Measurements from ENCODE around the gene CRYBG1. TPM values are rescaled to one million over a fixed set of nuclear protein-coding genes. Genes with fewer than 3 reads are reported as not detected.

Gene CRYBG1
- total RNA-seq, 1 donor from 2014 or later = 33.6 TPM

GRCh38 chr6:106476331-106477105 is 116.0 kb downstream of the CRYBG1 start:
- H3K27ac Mint-ChIP-seq = no peak overlapping the region

DNA sequence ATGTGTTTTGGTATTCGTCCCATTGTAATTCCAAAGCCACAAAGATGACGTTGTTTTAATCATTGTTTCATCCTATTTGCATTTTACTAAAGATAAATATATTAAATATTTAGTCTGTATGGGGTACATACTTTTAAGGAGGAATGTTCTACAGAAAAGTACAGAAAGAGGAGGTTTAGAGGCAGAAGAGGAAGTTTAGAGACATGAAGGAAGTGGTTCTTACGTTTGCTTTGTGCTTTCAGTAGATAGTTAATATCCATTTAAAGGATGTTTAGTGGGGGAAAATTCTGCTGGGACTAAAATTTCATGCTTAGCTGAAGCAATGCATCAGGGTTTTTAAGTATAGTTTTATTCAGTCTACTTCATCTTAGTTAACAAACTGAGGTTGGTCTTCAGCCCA is 116.6 kb downstream of the CRYBG1 start:
- TF ChIP-seq, protein P1, sequence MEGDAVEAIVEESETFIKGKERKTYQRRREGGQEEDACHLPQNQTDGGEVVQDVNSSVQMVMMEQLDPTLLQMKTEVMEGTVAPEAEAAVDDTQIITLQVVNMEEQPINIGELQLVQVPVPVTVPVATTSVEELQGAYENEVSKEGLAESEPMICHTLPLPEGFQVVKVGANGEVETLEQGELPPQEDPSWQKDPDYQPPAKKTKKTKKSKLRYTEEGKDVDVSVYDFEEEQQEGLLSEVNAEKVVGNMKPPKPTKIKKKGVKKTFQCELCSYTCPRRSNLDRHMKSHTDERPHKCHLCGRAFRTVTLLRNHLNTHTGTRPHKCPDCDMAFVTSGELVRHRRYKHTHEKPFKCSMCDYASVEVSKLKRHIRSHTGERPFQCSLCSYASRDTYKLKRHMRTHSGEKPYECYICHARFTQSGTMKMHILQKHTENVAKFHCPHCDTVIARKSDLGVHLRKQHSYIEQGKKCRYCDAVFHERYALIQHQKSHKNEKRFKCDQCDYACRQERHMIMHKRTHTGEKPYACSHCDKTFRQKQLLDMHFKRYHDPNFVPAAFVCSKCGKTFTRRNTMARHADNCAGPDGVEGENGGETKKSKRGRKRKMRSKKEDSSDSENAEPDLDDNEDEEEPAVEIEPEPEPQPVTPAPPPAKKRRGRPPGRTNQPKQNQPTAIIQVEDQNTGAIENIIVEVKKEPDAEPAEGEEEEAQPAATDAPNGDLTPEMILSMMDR (IDR thresholded peaks at IDR 0.05) = no peak
- Mint-ChIP-seq H3K9me3 (no peaks in the 10 kb centered on the region), H3K36me3 (ENCODE audit: low read depth) (no peaks in the 10 kb centered on the region), H3K27ac (no peak overlapping the region), H3K4me3 (no peak overlapping the region), H3K4me1 (peaks cover 8% of the 10 kb centered on the region), H3K27me3 (no peaks in the 10 kb centered on the region)
- CTCF ChIA-PET = no interaction called here
- ATAC-seq (ENCODE audit: low read depth) (no peak), DNase-seq (no peak)
- POLR2A ChIA-PET = interaction anchor here (0.6 kb wide), 1 partner anchor 177 kb away, joined by 3 read pairs; no protein-coding TSS in a partner anchor
- intact Hi-C loops (cut with micrococcal nuclease) = no loop called here

More at GRCh38 chr6:106476331-106477105, 116.0 kb downstream of the CRYBG1 start:
- ChIA-PET CTCF (no interaction called here), POLR2A (interaction anchor here (0.6 kb wide), 1 partner anchor 177 kb away, joined by 3 read pairs; no protein-coding TSS in a partner anchor)
- Mint-ChIP-seq H3K27me3 (no peaks in the 10 kb centered on the region), H3K4me1 (peaks cover 8% of the 10 kb centered on the region), H3K9me3 (no peaks in the 10 kb centered on the region), H3K4me3 (no peak overlapping the region), H3K36me3 (ENCODE audit: low read depth) (no peaks in the 10 kb centered on the region)
- intact Hi-C loops (cut with micrococcal nuclease) = no loop called here
- no peak for ATAC-seq (ENCODE audit: low read depth)
- TF ChIP-seq, protein P1 (IDR thresholded peaks at IDR 0.05) = no peak
- no peak for DNase-seq

DNA sequence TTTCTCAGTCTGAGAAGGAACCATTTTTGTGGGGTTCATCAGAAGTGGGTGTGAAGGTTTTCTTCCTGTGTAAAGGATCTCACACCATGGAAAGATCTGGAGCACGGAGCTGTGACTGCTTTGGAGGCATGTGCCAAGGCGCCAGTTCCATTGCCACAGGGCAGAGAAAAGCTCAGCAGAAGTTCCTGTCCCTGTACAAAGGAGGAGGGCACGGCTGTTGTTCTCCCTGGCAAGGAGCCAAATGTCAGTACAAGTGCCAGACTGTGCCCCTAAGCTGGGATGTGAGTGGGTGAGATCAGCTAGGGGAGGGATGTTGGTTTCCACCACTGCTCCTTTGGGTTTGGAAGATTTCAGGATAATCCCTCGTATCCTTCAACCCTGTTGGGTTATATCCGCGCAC is 117.3 kb downstream of the CRYBG1 start:
- Mint-ChIP-seq H3K36me3 (ENCODE audit: low read depth) (no peaks in the 10 kb centered on the region), H3K9me3 (no peaks in the 10 kb centered on the region), H3K27me3 (no peaks in the 10 kb centered on the region), H3K4me3 (no peak overlapping the region), H3K4me1 (peaks cover 8% of the 10 kb centered on the region), H3K27ac (no peak overlapping the region)
- ChIA-PET CTCF (no interaction called here), POLR2A (no interaction called here)
- intact Hi-C loops (cut with micrococcal nuclease) = no loop called here
- ATAC-seq (ENCODE audit: low read depth) (no peak), DNase-seq (no peak)
- TF ChIP-seq, protein P1 (IDR thresholded peaks at IDR 0.05) = no peak

GRCh38 chr6:106486236-106486635 is 125.7 kb downstream of the CRYBG1 start:
- Mint-ChIP-seq H3K4me3 (no peak overlapping the region), H3K4me1 (peaks cover 9% of the 10 kb centered on the region), H3K9me3 (no peaks in the 10 kb centered on the region), H3K27ac (no peak overlapping the region), H3K27me3 (no peaks in the 10 kb centered on the region), H3K36me3 (ENCODE audit: low read depth) (no peaks in the 10 kb centered on the region)
- ATAC-seq (ENCODE audit: low read depth) (no peak), DNase-seq (no peak)
- CTCF ChIA-PET = no interaction called here
- intact Hi-C loops (cut with micrococcal nuclease) = no loop called here
- POLR2A ChIA-PET = interaction anchor here (0.6 kb wide), 1 partner anchor 61 kb away, joined by 4 read pairs; no protein-coding TSS in a partner anchor
- TF ChIP-seq, protein P1 (IDR thresholded peaks at IDR 0.05) = no peak

- Mint-ChIP-seq H3K36me3 (ENCODE audit: low read depth) (no peaks in the 10 kb centered on the region), H3K27ac (no peak overlapping the region), H3K4me3 (no peak overlapping the region), H3K9me3 (no peaks in the 10 kb centered on the region), H3K27me3 (no peaks in the 10 kb centered on the region), H3K4me1 (peaks cover 9% of the 10 kb centered on the region)
- ATAC-seq (ENCODE audit: low read depth) = no peak
- no peak for DNase-seq
- intact Hi-C loops (cut with micrococcal nuclease) = no loop called here
- TF ChIP-seq, protein P1 (IDR thresholded peaks at IDR 0.05) = no peak
- ChIA-PET CTCF (no interaction called here), POLR2A (interaction anchor here (0.6 kb wide), 1 partner anchor 76 kb away, joined by 3 read pairs; no protein-coding TSS in a partner anchor)
These were observed 128.2 kb downstream of the CRYBG1 start for GRCh38 chr6:106488494-106489370.
